SK-N-SH (cell line): ENCODE data around the gene DHDDS. TPM values are rescaled to one million over a fixed set of nuclear protein-coding genes. Genes with fewer than 3 reads are reported as not detected.

Source experiments
- CTCF ChIA-PET: fragments of 300-600, 350-600 bp; formaldehyde crosslinking; extraction: SDS; loops from one replicate; lab custom pipeline; 2021; lab: Yijun Ruan, JAX
- POLR2A ChIA-PET: fragments of 350-600 bp; sonication (Branson Sonifier 250); formaldehyde crosslinking; extraction: SDS; loops from one replicate; lab custom pipeline; 2020; ENCODE audit warnings: antibody characterized with exemption, inconsistent platforms; lab: Yijun Ruan, JAX
- DNase-seq: peaks from one replicate; pipeline ENCODE4 v3.0.0; 2012
- H2AFZ ChIP-seq: fragments of 200-600 bp; sonication (generic); 2 replicates; pipeline ENCODE4 v1.8.1; 2016; ENCODE audit warnings: antibody characterized with exemption, mild to moderate bottlenecking, low read depth
- H3F3A ChIP-seq: fragments of 200-600 bp; sonication (generic); replicated peaks from 2 replicates; pipeline ENCODE3; 2016; ENCODE audit warnings: antibody characterized with exemption, mild to moderate bottlenecking; ENCODE audit not compliant: insufficient read depth
- H3K27ac ChIP-seq, 2 experiments: fragments of 200-500 bp in 1 of 2; fragments of 200-600 bp in 1 of 2; sonication (Bioruptor generic) in 1 of 2; sonication (generic), shearing (Covaris generic) in 1 of 2; 2 replicates each; pipeline versions ENCODE4 v1.5.1 to v1.6.1; 2014 to 2016; ENCODE audit warnings: low read depth in 2 of 2, inconsistent platforms in 1 of 2, low read length in 1 of 2, mild to moderate bottlenecking in 1 of 2, mixed read lengths in 1 of 2
- H3K27me3 ChIP-seq: fragments of 200-600 bp; sonication (generic), shearing (Covaris generic); 2 replicates; pipeline ENCODE4 v1.6.1; 2016; ENCODE audit warnings: mixed run types; ENCODE audit not compliant: insufficient read depth
- H3K36me3 ChIP-seq, 2 experiments: fragments of 200-500 bp in 1 of 2; fragments of 200-600 bp in 1 of 2; sonication (Bioruptor generic) in 1 of 2; sonication (generic) in 1 of 2; replicated peaks in 1 of 2; 2 replicates each; pipeline versions ENCODE3 to v1.5.1; 2014 to 2016; ENCODE audit warnings: low read length in 1 of 2, mild to moderate bottlenecking in 1 of 2; ENCODE audit not compliant: insufficient read depth in 2 of 2, control insufficient read depth in 1 of 2
- H3K4me1 ChIP-seq, 2 experiments: fragments of 200-500 bp in 1 of 2; fragments of 200-600 bp in 1 of 2; sonication (Bioruptor generic) in 1 of 2; sonication (generic), shearing (Covaris generic) in 1 of 2; 2 replicates each; pipeline versions ENCODE4 v1.5.1 to v1.6.1; 2014 to 2016; ENCODE audit warnings: low read depth in 1 of 2, low read length in 1 of 2, mixed run types in 1 of 2; ENCODE audit not compliant: insufficient read depth in 2 of 2, control insufficient read depth in 1 of 2
- H3K4me2 ChIP-seq: fragments of 200-600 bp; sonication (generic), shearing (Covaris generic); 2 replicates; pipeline ENCODE4 v1.6.1; 2017; ENCODE audit warnings: mixed run types
- H3K4me3 ChIP-seq, 2 experiments: fragments of 200-500 bp in 1 of 2; fragments of 200-600 bp in 1 of 2; sonication (Bioruptor generic) in 1 of 2; sonication (generic), shearing (Covaris generic) in 1 of 2; 2 replicates each; pipeline versions ENCODE4 v1.5.1 to v1.8.1; 2014 to 2016; ENCODE audit warnings: low read depth in 2 of 2, inconsistent platforms in 1 of 2, low read length in 1 of 2, mild to moderate bottlenecking in 1 of 2, mixed read lengths in 1 of 2, moderate library complexity in 1 of 2
- H3K79me2 ChIP-seq: fragments of 200-600 bp; sonication (generic); 2 replicates; pipeline ENCODE4 v1.8.1; 2017; ENCODE audit warnings: mild to moderate bottlenecking; ENCODE audit not compliant: insufficient read depth
- H3K9ac ChIP-seq: fragments of 200-600 bp; sonication (generic); 2 replicates; pipeline ENCODE4 v1.6.1; 2017; ENCODE audit warnings: mixed run types
- H3K9me2 ChIP-seq: fragments of 200-600 bp; sonication (generic); 2 replicates; pipeline ENCODE4 v1.6.1; 2017; ENCODE audit warnings: mixed run types
- H3K9me3 ChIP-seq: fragments of 200-600 bp; sonication (generic); 2 replicates; pipeline ENCODE4 v1.6.1; 2017; ENCODE audit warnings: mixed run types, mild to moderate bottlenecking, moderate library complexity
- H4K20me1 ChIP-seq: fragments of 200-600 bp; sonication (generic); 2 replicates; pipeline ENCODE4 v1.6.1; 2017; ENCODE audit warnings: mild to moderate bottlenecking, mixed run types; ENCODE audit not compliant: insufficient read depth
- CHD2 ChIP-seq: fragments of 150-350 bp; IDR thresholded peaks from 2 replicates; pipeline ENCODE4 v1.6.1; 2018; ENCODE audit warnings: low read length; ENCODE audit not compliant: partially characterized antibody
- EP300 ChIP-seq, 2 experiments: IDR thresholded peaks; 2 replicates each; pipeline versions ENCODE4 v1.4.0 to v1.6.1; 2012; ENCODE audit warnings: borderline replicate concordance in 1 of 2, low read depth in 1 of 2, low read length in 1 of 2
- EZH2phosphoT487 ChIP-seq: fragments of 200-600 bp; sonication (generic); IDR thresholded peaks from 2 replicates; pipeline ENCODE4 v1.6.1; 2017; ENCODE audit warnings: low read depth, mixed run types, mild to moderate bottlenecking, antibody characterized with exemption, moderate library complexity, borderline replicate concordance
- FOXJ3 ChIP-seq: sonication (generic); formaldehyde crosslinking; IDR thresholded peaks from 2 replicates; pipeline ENCODE4 v1.5.1; 2020; ENCODE audit warnings: mild to moderate bottlenecking, missing genetic modification reagents
- FOXM1 ChIP-seq: IDR thresholded peaks from 2 replicates; pipeline ENCODE4 v1.4.0; 2012; ENCODE audit warnings: low read depth, mild to moderate bottlenecking
- GABPA ChIP-seq: IDR thresholded peaks from 2 replicates; pipeline ENCODE4 v1.4.0; 2012; ENCODE audit warnings: low read depth, mild to moderate bottlenecking
- GATA2 ChIP-seq: sonication (generic); formaldehyde crosslinking; IDR thresholded peaks from 2 replicates; pipeline ENCODE4 v1.5.0; 2020; ENCODE audit warnings: mild to moderate bottlenecking, missing genetic modification reagents
- JUND ChIP-seq: IDR thresholded peaks from 2 replicates; pipeline ENCODE4 v1.4.0; 2012
- MXI1 ChIP-seq: IDR thresholded peaks from 2 replicates; pipeline ENCODE4 v1.6.1; 2012; ENCODE audit warnings: mild to moderate bottlenecking, low read depth, low read length, improper control_type of control experiment
- POLR2AphosphoS5 ChIP-seq: IDR thresholded peaks from 2 replicates; pipeline ENCODE4 v1.6.1; 2012; ENCODE audit warnings: low read depth, low read length
- RFX5 ChIP-seq: IDR thresholded peaks from 2 replicates; pipeline ENCODE4 v1.6.1; 2012; ENCODE audit warnings: mild to moderate bottlenecking, improper control_type of control experiment, low read length
- RXRA ChIP-seq: IDR thresholded peaks from 2 replicates; pipeline ENCODE4 v1.4.0; 2012; ENCODE audit warnings: low read depth, mild to moderate bottlenecking, borderline replicate concordance
- SIN3A ChIP-seq: IDR thresholded peaks from 2 replicates; pipeline ENCODE4 v1.6.1; 2012; ENCODE audit warnings: low read depth, mild to moderate bottlenecking, low read length, moderate library complexity, borderline replicate concordance
- TEAD4 ChIP-seq: IDR thresholded peaks from 2 replicates; pipeline ENCODE4 v1.4.0; 2012; ENCODE audit warnings: mild to moderate bottlenecking, borderline replicate concordance; ENCODE audit not compliant: insufficient read depth
- WGBS: methylation state at CpG from one replicate; pipeline ENCODE4 v1.1.6; 2017; ENCODE audit warnings: low lambda C conversion rate; 5-methylcytosine and 5-hydroxymethylcytosine counted together
- polyA plus RNA-seq, 3 experiments: library from polyadenylated mRNA; depleted of rRNA; stranded (reverse); fragments of >200 nt; gene quantifications; 2 replicates each; pipeline ENCODE4 v1.2.3, GENCODE V29; 2012
- TF ChIP-seq, protein P1 (sequence below): IDR thresholded peaks from 2 replicates; pipeline ENCODE4 v1.6.1; 2012; ENCODE audit warnings: mild to moderate bottlenecking, low read depth, low read length, moderate library complexity
- TF ChIP-seq, protein P2 (sequence below): IDR thresholded peaks from 2 replicates; pipeline ENCODE4 v1.4.0; 2012; ENCODE audit warnings: low read depth
- TF ChIP-seq, protein P3 (sequence below): IDR thresholded peaks from 2 replicates; pipeline ENCODE4; 2012
- TF ChIP-seq, protein P4 (sequence below): fragments of 150-350 bp; IDR thresholded peaks from 2 replicates; pipeline ENCODE4 v1.6.1; 2016; ENCODE audit warnings: mild to moderate bottlenecking, low read depth, low read length

Gene DHDDS
- polyA plus RNA-seq, 1 of the 3 experiments (the other 2 are of a cell fraction) = 25.0 TPM

DNA sequence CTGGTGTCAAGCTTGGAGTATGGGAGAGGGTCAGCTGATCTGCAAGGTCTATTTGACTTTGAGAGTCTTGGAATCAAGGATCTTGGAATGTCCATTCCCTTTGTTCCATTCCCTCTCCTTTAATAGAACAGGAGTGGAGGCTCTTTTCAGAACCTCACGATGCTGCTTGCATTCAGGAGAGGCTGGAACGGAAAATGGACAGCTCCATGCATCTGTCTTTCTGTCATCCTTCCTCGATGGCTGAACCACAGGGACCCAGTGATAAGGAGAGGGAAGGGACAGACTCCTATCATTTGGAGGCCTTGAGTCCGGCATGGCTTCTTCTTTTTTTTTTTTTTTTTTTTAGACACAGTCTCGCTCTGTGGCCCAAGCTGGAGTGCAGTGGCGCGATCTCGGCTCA is 36.4 kb upstream of the DHDDS start:
- no peak overlapping the region for H3K4me3 ChIP-seq
- no peaks in the 10 kb centered on the region for H3F3A ChIP-seq
- H2AFZ ChIP-seq = no peak overlapping the region
- H3K4me1 ChIP-seq = no peaks in the 10 kb centered on the region
- POLR2A ChIA-PET = no interaction called here
- no peak overlapping the region for H3K9ac ChIP-seq
- H3K27ac ChIP-seq = no peak overlapping the region
- H3K36me3 ChIP-seq = no peaks in the 10 kb centered on the region
- H4K20me1 ChIP-seq = no peaks in the 10 kb centered on the region
- no peak for DNase-seq
- H3K27me3 ChIP-seq = no peaks in the 10 kb centered on the region
- H3K79me2 ChIP-seq = no peaks in the 10 kb centered on the region
- TF ChIP-seq GABPA = no peak
- no peak for TF ChIP-seq MXI1
- TF ChIP-seq, protein P1, sequence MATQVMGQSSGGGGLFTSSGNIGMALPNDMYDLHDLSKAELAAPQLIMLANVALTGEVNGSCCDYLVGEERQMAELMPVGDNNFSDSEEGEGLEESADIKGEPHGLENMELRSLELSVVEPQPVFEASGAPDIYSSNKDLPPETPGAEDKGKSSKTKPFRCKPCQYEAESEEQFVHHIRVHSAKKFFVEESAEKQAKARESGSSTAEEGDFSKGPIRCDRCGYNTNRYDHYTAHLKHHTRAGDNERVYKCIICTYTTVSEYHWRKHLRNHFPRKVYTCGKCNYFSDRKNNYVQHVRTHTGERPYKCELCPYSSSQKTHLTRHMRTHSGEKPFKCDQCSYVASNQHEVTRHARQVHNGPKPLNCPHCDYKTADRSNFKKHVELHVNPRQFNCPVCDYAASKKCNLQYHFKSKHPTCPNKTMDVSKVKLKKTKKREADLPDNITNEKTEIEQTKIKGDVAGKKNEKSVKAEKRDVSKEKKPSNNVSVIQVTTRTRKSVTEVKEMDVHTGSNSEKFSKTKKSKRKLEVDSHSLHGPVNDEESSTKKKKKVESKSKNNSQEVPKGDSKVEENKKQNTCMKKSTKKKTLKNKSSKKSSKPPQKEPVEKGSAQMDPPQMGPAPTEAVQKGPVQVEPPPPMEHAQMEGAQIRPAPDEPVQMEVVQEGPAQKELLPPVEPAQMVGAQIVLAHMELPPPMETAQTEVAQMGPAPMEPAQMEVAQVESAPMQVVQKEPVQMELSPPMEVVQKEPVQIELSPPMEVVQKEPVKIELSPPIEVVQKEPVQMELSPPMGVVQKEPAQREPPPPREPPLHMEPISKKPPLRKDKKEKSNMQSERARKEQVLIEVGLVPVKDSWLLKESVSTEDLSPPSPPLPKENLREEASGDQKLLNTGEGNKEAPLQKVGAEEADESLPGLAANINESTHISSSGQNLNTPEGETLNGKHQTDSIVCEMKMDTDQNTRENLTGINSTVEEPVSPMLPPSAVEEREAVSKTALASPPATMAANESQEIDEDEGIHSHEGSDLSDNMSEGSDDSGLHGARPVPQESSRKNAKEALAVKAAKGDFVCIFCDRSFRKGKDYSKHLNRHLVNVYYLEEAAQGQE = no peak
- TF ChIP-seq JUND = no peak
- TF ChIP-seq RXRA = no peak
- TF ChIP-seq TEAD4 = no peak
- H3K4me2 ChIP-seq = no peak overlapping the region
- 86% methylated on average over 8 of the region's 8 CpGs for WGBS
- no peaks in the 10 kb centered on the region for H3K9me2 ChIP-seq
- H3K9me3 ChIP-seq = no peaks in the 10 kb centered on the region
- CTCF ChIA-PET = interaction anchor here (1.0 to 4.5 kb wide), 10 partner anchors 10 to 357 kb away, joined by 3 to 21 read pairs (median 3); no protein-coding TSS in a partner anchor

DNA sequence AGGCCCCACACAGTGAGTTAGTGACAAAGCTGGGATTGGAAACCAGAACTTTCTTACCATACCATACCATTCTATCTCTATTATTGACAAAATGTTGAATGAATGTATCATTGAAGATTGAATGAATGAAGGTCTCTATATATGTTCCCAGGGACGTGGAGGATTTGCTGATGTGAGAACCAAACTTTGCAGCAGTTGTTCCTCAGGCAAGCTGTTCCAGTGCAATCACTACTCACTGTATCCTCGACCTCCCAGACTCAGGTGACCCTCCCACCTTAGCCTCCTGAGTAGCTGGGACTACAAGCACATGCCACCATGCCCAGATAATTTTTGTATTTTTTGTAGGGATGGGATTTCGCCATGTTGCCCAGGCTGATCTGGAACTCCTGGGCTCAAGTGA is 33.1 kb upstream of the DHDDS start:
- no peaks in the 10 kb centered on the region for H3K9me2 ChIP-seq
- H3K36me3 ChIP-seq = no peaks in the 10 kb centered on the region
- CTCF ChIA-PET = interaction anchor here (1.1 to 3.8 kb wide), 3 partner anchors 10 to 35 kb away, joined by 4 to 23 read pairs (median 13); no protein-coding TSS in a partner anchor
- no peaks in the 10 kb centered on the region for H4K20me1 ChIP-seq
- no peaks in the 10 kb centered on the region for H3K79me2 ChIP-seq
- no peak for DNase-seq
- TF ChIP-seq, protein P1 = no peak
- TF ChIP-seq POLR2AphosphoS5 (no peak), JUND (no peak), EZH2phosphoT487 (no peak), TEAD4 (no peak), SIN3A (no peak), RXRA (no peak), EP300 (IDR thresholded peaks at IDR 0.05; ENCODE audit: borderline replicate concordance in 1 of 2, low read depth in 1 of 2, low read length in 1 of 2) (no peak), FOXM1 (no peak), RFX5 (no peak), MXI1 (no peak), CHD2 (no peak), FOXJ3 (CRISPR knock-in tag) (no peak), GATA2 (CRISPR knock-in tag) (no peak)
- TF ChIP-seq, protein P2, sequence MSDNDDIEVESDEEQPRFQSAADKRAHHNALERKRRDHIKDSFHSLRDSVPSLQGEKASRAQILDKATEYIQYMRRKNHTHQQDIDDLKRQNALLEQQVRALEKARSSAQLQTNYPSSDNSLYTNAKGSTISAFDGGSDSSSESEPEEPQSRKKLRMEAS = no peak
- TF ChIP-seq, protein P3, sequence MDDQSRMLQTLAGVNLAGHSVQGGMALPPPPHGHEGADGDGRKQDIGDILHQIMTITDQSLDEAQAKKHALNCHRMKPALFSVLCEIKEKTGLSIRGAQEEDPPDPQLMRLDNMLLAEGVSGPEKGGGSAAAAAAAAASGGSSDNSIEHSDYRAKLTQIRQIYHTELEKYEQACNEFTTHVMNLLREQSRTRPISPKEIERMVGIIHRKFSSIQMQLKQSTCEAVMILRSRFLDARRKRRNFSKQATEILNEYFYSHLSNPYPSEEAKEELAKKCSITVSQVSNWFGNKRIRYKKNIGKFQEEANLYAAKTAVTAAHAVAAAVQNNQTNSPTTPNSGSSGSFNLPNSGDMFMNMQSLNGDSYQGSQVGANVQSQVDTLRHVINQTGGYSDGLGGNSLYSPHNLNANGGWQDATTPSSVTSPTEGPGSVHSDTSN = no peak
- TF ChIP-seq, protein P4, sequence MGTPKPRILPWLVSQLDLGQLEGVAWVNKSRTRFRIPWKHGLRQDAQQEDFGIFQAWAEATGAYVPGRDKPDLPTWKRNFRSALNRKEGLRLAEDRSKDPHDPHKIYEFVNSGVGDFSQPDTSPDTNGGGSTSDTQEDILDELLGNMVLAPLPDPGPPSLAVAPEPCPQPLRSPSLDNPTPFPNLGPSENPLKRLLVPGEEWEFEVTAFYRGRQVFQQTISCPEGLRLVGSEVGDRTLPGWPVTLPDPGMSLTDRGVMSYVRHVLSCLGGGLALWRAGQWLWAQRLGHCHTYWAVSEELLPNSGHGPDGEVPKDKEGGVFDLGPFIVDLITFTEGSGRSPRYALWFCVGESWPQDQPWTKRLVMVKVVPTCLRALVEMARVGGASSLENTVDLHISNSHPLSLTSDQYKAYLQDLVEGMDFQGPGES = no peak
- TF ChIP-seq, all 33 proteins: peak for 0
- no peak overlapping the region for H2AFZ ChIP-seq
- no peaks in the 10 kb centered on the region for H3K9me3 ChIP-seq
- no peak overlapping the region for H3K9ac ChIP-seq
- no peak overlapping the region for H3K4me3 ChIP-seq
- H3K27ac ChIP-seq = no peak overlapping the region
- 53% methylated on average over 3 of the region's 3 CpGs for WGBS
- no peaks in the 10 kb centered on the region for H3K27me3 ChIP-seq
- POLR2A ChIA-PET = no interaction called here
- no peaks in the 10 kb centered on the region for H3F3A ChIP-seq
- H3K4me2 ChIP-seq = no peak overlapping the region
- no peaks in the 10 kb centered on the region for H3K4me1 ChIP-seq
